GM12878 (cell line): ENCODE measurements around the gene THAP3. TPM values are rescaled to one million over a fixed set of nuclear protein-coding genes. Genes with fewer than 3 reads are reported as not detected.

ENCODE experiments used
- ATAC-seq: fragments of 200-7000 bp; cut with Tn5 transposase; 3 replicates; pipeline ENCODE4 v1.9.1; 2020; ENCODE audit warnings: mild to moderate bottlenecking, moderate library complexity
- BruUV-seq: library from RNA; stranded (reverse); fragments of 400-500 nt; replicated peaks from 2 replicates; lab custom pipeline; 2021; lab: Mats Ljungman, UMichigan
- CTCF ChIA-PET: fragments of 300-600 bp; sonication (Branson Sonifier 250); formaldehyde crosslinking; extraction: SDS; loops from one replicate; lab custom pipeline; 2021; ENCODE audit warnings: inconsistent platforms; lab: Yijun Ruan, JAX
- POLR2A ChIA-PET: fragments of 350-600 bp; formaldehyde crosslinking; extraction: SDS; loops from one replicate; lab custom pipeline; 2021; ENCODE audit warnings: inconsistent platforms; lab: Charles Lee
- RAD21 ChIA-PET: fragments of 300-600 bp; sonication (Branson Sonifier 250); formaldehyde crosslinking; loops from one replicate; lab custom pipeline; 2023; ENCODE audit warnings: antibody characterized with exemption; ENCODE audit not compliant: unreplicated experiment; lab: Charles Lee
- SMC1A ChIA-PET: fragments of 300-600 bp; sonication (Branson Sonifier 250); formaldehyde crosslinking; loops from one replicate; lab custom pipeline; 2023; ENCODE audit not compliant: unreplicated experiment, uncharacterized antibody; lab: Charles Lee
- DNase-seq: peaks from one replicate; pipeline ENCODE4 v3.0.0-alpha.2; 2011; ENCODE audit warnings: low read depth, low spot score
- FAIRE-seq: peaks from 3 replicates; lab custom pipeline; 2011; peaks lifted over from hg19 to GRCh38; lab: Jason Lieb, UNC
- H2AFZ ChIP-seq: 2 replicates; pipeline ENCODE4 v1.6.0; 2011; ENCODE audit warnings: low read depth, low read length, control low read depth; ENCODE audit not compliant: control insufficient read depth
- H3K27ac ChIP-seq: 2 replicates; pipeline ENCODE4 v1.5.1; 2011; ENCODE audit warnings: control low read depth; ENCODE audit not compliant: control insufficient read depth, insufficient read depth
- H3K27me3 ChIP-seq, 2 experiments: replicated peaks in 1 of 2; 2 replicates each; pipeline versions ENCODE4 v1.6.0 to v1.6.1; 2011; ENCODE audit warnings: low read length in 1 of 2; ENCODE audit not compliant: control insufficient read depth in 2 of 2, insufficient read depth in 2 of 2
- H3K36me3 ChIP-seq, 2 experiments: 2 replicates each; pipeline ENCODE4 v1.5.1; 2011; ENCODE audit warnings: low read length in 1 of 2; ENCODE audit not compliant: control insufficient read depth in 2 of 2, insufficient read depth in 2 of 2
- H3K4me1 ChIP-seq: 2 replicates; pipeline ENCODE4 v1.6.1; 2011; ENCODE audit warnings: mild to moderate bottlenecking, low read length, moderate library complexity, mixed read lengths; ENCODE audit not compliant: control insufficient read depth, insufficient read depth
- H3K4me2 ChIP-seq: 2 replicates; pipeline ENCODE4 v1.6.0; 2011; ENCODE audit warnings: control low read depth; ENCODE audit not compliant: control insufficient read depth, insufficient read depth
- H3K4me3 ChIP-seq: fragments of 200-600 bp; sonication (generic); 2 replicates; pipeline ENCODE4 v1.5.1; 2016
- H3K79me2 ChIP-seq: 2 replicates; pipeline ENCODE4 v1.6.0; 2011; ENCODE audit warnings: low read length; ENCODE audit not compliant: control insufficient read depth, insufficient read depth
- H3K9ac ChIP-seq: 2 replicates; pipeline ENCODE4 v1.8.0; 2011; ENCODE audit warnings: low read length, control low read depth, mixed read lengths; ENCODE audit not compliant: control insufficient read depth, insufficient read depth
- H3K9me3 ChIP-seq: replicated peaks from 3 replicates; pipeline ENCODE4 v1.5.1; 2011; ENCODE audit warnings: mild to moderate bottlenecking, low read length; ENCODE audit not compliant: control insufficient read depth, insufficient read depth
- H4K20me1 ChIP-seq: 2 replicates; pipeline ENCODE4 v1.6.0; 2011; ENCODE audit not compliant: control insufficient read depth, insufficient read depth
- EGR1 ChIP-seq, 2 experiments: IDR thresholded peaks; 1 replicate in 1 of 2; 2 replicates in 1 of 2; pipeline ENCODE4 v1.6.1; 2011 to 2012; ENCODE audit warnings: low read depth in 2 of 2, low read length in 2 of 2, borderline replicate concordance in 1 of 2, mild to moderate bottlenecking in 1 of 2, moderate library complexity in 1 of 2
- GATAD2B ChIP-seq: fragments of 450-650 bp; conservative IDR thresholded peaks from 2 replicates; pipeline ENCODE4 v1.6.1; 2017; ENCODE audit warnings: low read depth, mild to moderate bottlenecking, moderate library complexity
- IKZF1 ChIP-seq: fragments of 450-650 bp; conservative IDR thresholded peaks from 2 replicates; pipeline ENCODE4 v1.6.1; 2017; ENCODE audit warnings: antibody characterized with exemption, mild to moderate bottlenecking
- KDM1A ChIP-seq: fragments of 200-600 bp; sonication (generic); IDR thresholded peaks from 2 replicates; pipeline ENCODE4 v1.6.1; 2016; ENCODE audit warnings: borderline replicate concordance
- MLLT1 ChIP-seq: fragments of 450-650 bp; IDR thresholded peaks from 2 replicates; pipeline ENCODE4 v1.6.1; 2016; ENCODE audit warnings: mild to moderate bottlenecking
- RUNX3 ChIP-seq: IDR thresholded peaks from 2 replicates; pipeline ENCODE4 v1.6.1; 2012; ENCODE audit warnings: low read length, inconsistent platforms
- WGBS: methylation state at CpG from one replicate; pipeline ENCODE4 v1.1.6; 2016; ENCODE audit warnings: low lambda C conversion rate; ENCODE audit not compliant: insufficient replicate concordance, insufficient coverage; ENCODE audit errors: missing lambda C conversion rate; 5-methylcytosine and 5-hydroxymethylcytosine counted together
- in situ Hi-C: fragments of 300-500 bp; cut with MboI; formaldehyde crosslinking; loops from 9 replicates; pipeline ENCODE4 v1.14.3; 2018; ENCODE audit warnings: mixed read lengths
- intact Hi-C: fragments of 100-400 bp; cut with micrococcal nuclease; formaldehyde crosslinking; loops from one replicate; pipeline ENCODE4 v1.14.2; 2022; ENCODE audit not compliant: unreplicated experiment
- polyA plus RNA-seq, 11 experiments: library from polyadenylated mRNA; depleted of rRNA in 4 of 11; unstranded in 6 of 11; stranded (reverse) in 5 of 11; fragments of >200 nt; fragmentation: Nextera tagmentation in 4 of 11; fragmentation: Illumina TruSeq in 1 of 11; extraction: Ambion mirVana in 4 of 11; extraction: Trizol in 1 of 11; gene quantifications; 1 replicate in 1 of 11; 2 replicates in 10 of 11; pipeline versions ENCODE4 v1.2.1 to v1.2.3, GENCODE V29; 2011 to 2016; ENCODE audit warnings: inconsistent platforms in 2 of 11, missing spikeins in 2 of 11, low read depth in 1 of 11
- total RNA-seq, 4 experiments: library from RNA; depleted of rRNA in 3 of 4; stranded (reverse); fragments of >200 nt in 3 of 4; fragmentation: Illumina TruSeq in 1 of 4; extraction: Trizol in 1 of 4; gene quantifications; 2 replicates each; pipeline versions ENCODE4 v1.2.1 to v1.2.3, GENCODE V29; 2013 to 2021
- TF ChIP-seq, protein P1 (sequence below): IDR thresholded peaks from 2 replicates; pipeline ENCODE4 v1.6.1; 2012; ENCODE audit warnings: low read depth, low read length, improper control_type of control experiment

Gene THAP3
- total and polyA plus RNA-seq, 10 of the 15 experiments (the other 5 are each of a cell fraction or from before 2014, with no cell fraction given) = 1.5 to 19.5 (median 11.9) TPM

- ATAC-seq = no peak
- BruUV-seq = no TSS peak
- H3K36me3 ChIP-seq = peaks cover 6 to 9% of the 10 kb centered on the region in 2 experiments; a peak in 3 of 4 replicates
- RAD21 ChIA-PET = interaction anchor here (0.8 to 1.3 kb wide), 2 partner anchors 9 to 61 kb away, joined by 4 to 6 read pairs; partner anchors contain the start of genes NOL9 and TAS1R1
- H3K79me2 ChIP-seq = peaks cover 22% of the 10 kb centered on the region
- H3K4me2 ChIP-seq = peak overlapping the region; percentile 80
- CTCF ChIA-PET = no interaction called here
- H3K9ac ChIP-seq = peak overlapping the region; percentile 65
- peak; percentile 32; the same call in 1 of the 2 replicates for TF ChIP-seq IKZF1
- TF ChIP-seq, protein P1, sequence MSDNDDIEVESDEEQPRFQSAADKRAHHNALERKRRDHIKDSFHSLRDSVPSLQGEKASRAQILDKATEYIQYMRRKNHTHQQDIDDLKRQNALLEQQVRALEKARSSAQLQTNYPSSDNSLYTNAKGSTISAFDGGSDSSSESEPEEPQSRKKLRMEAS = no peak
- peak; percentile 34; the same call in 1 of the 2 replicates for TF ChIP-seq MLLT1
- no peak for TF ChIP-seq KDM1A
- TF ChIP-seq RUNX3 = peak; percentile 24; the same call in 1 of the 2 replicates
- peak in 1 of 2 experiments; percentile 43; a peak in 1 of 3 replicates for TF ChIP-seq EGR1 (IDR thresholded peaks at IDR 0.05; ENCODE audit: borderline replicate concordance in 1 of 2, low read depth in 2 of 2, low read length in 2 of 2)
- TF ChIP-seq GATAD2B = 0 out of 2 replicates have a peak, but pooled peaks have one; percentile 38
- TF ChIP-seq, all 136 proteins: peak for 5
- DNase-seq = no peak
- peak overlapping the region; percentile 90 for H3K4me3 ChIP-seq
- H3K27ac ChIP-seq = peak overlapping the region; percentile 61
- H4K20me1 ChIP-seq = no peaks in the 10 kb centered on the region
- ChIA-PET SMC1A (interaction anchor here (1.2 to 1.3 kb wide), 2 partner anchors 15 to 32 kb away, joined by 4 read pairs; no protein-coding TSS in a partner anchor), POLR2A (interaction anchor here (0.7 to 1.3 kb wide), 4 partner anchors 9 to 34 kb away, joined by 3 to 5 read pairs (median 4); no protein-coding TSS in a partner anchor)
- no peaks in the 10 kb centered on the region for H3K27me3 ChIP-seq
- 14% methylated on average over 34 of the region's 82 CpGs for WGBS
- H3K9me3 ChIP-seq = no peaks in the 10 kb centered on the region
- H2AFZ ChIP-seq = no peak overlapping the region
- no peak for FAIRE-seq
- in situ Hi-C loops (no loop called here), intact Hi-C loops (loop anchor here (5.0 to 10.0 kb wide), 2 partner anchors 63 to 170 kb away; partner anchors contain the start of genes CAMTA1 and NOL9)
- no peaks in the 10 kb centered on the region for H3K4me1 ChIP-seq
These were observed 9.5 kb upstream of the THAP3 start for GRCh38 chr1:6614929-6615785.
